NCI-H446 (cell line): Measurements from ENCODE around the gene ZSWIM6.
"Not testable (repeated sequence)": the region's sequence is repeated elsewhere in the genome, so short reads cannot be mapped to it uniquely, and the experiment has no call there.

Experiments
- DNase-seq, 2 experiments: peaks; one replicate each; lab custom pipeline; 2025; lab: John Stamatoyannopoulos, UW

ZSWIM6 gene

DNA sequence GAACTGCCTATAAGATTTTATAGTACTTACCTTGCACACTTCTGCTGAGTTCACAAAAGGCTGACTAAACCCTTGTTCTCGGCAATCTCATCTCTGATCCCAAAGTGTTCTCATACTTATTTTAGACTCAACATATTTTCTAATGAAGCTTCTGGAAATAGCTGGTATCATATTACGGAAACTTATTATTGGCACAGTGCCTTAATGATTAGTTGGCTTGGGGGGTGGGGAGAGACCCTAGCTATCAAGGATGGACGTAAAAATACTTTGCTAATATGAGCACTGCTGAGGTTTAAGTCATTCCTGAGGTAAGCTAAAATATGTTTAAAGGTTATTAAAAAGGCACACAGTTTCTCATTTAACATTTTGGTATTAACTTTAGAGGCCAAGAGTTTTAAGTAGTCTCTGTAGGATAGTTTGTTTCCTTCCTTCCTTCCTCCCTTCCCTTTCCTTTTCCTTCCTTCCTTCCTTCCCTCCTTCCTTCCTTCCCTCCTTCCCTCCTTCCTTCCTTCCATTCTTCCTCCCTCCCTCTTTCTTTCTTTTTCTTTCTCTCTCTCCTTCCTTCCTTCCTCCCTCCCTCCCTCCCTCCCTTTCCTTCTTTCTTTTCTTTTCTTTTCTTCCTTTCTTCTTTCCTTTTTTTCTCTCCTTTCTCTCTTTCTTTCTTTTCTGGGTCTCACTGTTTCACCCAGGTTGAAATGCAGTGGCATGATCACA lies 31.5 kb downstream of the ZSWIM6 start:
- no peak for DNase-seq

GRCh38 chr5:61366497-61367240 lies 34.6 kb downstream of the ZSWIM6 start:
- DNase-seq = peak in 1 of 2 experiments; percentile 5

- DNase-seq = no peak
These were observed 38.4 kb downstream of the ZSWIM6 start for GRCh38 chr5:61370506-61370905.

DNA sequence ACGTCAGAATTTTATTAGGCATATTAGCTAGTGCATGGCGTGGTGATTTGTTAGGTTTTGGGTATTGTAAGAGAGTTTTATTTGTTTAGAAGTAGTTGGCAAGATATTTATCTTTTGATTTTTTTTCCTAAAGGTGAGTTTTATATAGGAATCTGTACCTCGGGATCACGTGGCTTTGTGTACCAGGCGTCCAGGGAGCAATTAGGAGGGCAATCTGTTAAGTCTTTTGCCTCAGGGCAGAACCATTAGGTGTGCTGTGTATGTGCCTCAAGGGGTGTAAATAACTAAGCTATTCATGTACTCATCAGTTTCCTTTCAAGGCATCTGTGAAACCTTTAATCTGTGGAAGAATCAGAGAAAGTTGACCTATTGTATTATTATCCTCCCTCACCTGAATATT lies 39.4 kb downstream of the ZSWIM6 start:
- no peak for DNase-seq

GRCh38 chr5:61379677-61380076 lies 47.6 kb downstream of the ZSWIM6 start:
- DNase-seq = no peak

GRCh38 chr5:61381968-61382367 lies 49.9 kb downstream of the ZSWIM6 start:
- DNase-seq = no peak

DNA sequence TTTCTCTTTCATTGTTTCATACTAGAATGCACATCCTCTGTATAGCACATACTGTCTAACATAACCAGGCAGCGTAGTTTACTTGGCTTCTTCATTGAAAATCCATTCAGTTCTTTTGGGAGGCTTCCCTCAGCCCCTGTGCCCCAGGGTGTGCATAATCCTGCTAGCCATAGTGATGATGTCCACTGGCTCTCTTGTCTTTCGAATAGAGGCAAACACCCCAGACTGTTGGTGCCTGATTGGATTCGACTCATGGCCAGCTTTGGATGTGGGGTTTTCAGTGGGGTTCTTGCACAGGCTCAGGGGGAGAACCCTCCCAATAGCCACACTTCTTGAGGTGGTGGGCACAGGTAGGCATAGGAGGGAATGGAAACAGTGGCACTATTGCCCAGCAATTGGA lies 53.6 kb downstream of the ZSWIM6 start:
- no peak for DNase-seq

DNA sequence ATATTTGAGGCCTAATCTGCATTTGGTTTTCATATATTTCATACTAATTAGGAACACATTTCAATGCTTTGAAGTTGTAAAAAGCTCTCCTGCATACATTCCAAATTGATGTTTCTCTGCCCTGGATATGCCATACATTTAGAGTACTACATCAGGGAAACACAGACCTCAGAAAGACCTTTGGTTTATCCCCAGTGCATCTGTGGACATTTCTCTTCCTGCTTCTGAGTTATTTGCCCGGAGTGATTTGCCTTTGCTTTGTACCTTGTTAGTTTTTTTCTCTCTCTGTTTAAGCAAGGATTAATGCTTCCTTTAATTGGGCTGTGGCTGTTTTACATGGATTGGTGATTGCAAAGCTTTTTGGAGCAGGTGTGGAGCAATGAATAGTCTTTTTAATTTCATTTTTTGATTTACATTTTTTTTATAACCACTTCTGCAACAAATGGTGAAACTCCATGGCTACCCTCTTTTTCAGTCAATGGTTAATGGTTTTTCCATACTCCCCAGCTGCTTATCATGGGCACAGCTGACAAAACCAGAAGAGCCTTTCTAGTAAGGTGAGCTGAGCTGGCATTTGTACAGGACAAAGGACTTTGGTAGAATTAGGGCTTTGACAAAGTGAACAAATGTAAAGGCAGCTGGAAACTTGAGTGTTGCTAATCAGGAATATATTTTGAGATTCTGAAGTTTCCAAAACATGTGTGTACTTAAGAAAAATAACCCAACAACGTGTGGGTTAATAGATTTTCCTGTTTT lies 54.2 kb downstream of the ZSWIM6 start:
- no peak for DNase-seq

GRCh38 chr5:61389609-61390008 lies 57.6 kb downstream of the ZSWIM6 start:
- DNase-seq = no peak

DNA sequence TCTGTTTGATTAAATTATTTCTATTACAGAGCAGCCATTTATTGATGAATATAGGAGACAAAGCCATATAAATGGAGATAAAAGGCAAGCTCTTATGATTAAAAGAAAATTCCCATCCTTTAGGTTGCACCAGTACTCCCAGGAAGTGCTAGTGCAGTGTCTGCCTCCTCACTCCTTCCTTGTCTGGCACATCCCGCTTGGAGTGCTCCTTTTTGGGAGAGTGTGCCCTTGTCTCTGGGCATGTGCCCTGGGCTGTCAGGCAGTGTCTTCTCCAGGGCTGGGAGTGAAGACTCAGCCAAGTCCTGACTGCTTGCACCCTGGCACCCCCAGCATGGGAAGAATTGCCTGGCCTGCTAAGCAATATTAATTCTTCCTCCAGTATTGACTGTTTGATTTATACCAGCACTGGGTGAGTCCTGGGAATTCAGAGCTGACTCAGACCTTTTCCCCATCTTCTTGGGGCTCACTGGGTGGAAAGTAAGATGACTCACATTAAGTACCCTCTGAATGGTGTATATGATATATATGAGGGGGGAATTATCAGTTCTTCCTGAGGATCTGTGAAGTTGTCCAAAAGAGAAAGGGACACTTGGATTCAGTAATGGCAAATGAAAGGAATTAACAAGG lies 62.1 kb downstream of the ZSWIM6 start:
- DNase-seq = no peak

DNA sequence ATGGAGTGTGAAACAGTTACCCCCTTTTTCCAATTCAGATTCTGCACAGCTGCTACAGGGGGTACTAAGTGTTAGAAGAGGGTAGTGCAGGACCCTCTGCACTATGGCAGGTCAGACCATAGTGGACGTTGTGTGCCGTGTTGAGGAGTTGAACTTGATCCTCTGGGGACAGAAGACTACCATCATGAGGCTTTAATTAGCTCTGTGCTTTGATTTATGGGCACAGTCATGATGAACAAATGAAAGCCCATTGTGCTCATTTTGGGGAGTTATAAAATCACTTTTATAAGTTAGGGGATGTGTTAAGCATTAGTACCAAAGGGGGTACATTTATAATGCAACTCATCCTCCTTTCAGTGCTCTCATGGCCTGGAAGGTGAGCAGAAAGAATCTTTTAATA lies 62.7 kb downstream of the ZSWIM6 start:
- DNase-seq = no peak

DNA sequence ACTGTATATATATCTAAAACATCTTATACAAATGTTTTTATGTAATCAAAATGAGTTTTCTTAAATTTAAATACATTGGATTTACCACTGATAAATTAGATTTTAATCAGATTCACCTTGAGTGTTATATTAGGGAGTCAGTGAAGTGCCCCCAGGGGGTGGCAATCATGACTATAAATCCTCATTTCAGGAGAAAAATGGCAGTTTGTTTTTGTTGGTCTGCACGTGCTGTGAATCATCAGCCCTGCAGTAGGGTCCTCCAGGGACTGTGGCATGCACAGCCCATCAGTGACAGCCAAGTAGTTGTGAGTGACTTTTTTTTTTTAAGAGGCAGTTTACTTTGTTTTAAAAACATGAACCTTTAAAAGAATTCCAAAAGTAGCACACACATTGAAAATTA lies 65.2 kb downstream of the ZSWIM6 start:
- peak in 1 of 2 experiments; percentile 12 for DNase-seq

GRCh38 chr5:61397937-61398336 lies 65.9 kb downstream of the ZSWIM6 start:
- DNase-seq = no peak

- no peak for DNase-seq
These were observed 66.4 kb downstream of the ZSWIM6 start for GRCh38 chr5:61398440-61398839.

DNA sequence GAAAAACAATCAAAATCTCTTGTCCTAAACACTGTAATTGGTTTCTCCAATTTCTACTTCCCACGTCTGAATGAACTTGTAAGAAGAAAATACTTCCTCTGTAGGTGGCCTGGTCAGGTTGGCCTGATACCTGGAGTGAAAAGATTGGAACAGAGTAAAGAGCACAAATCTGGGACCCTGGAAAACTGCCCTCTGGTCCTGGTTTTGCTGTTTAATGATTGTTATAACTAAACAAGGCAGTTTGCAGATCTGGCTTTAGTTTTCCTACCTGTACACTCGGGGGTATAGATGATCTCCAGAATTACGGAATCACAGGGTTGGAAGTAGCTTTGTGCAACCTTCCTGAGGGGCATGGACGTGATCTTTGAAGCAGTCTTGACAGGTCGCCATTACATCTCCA lies 67.6 kb downstream of the ZSWIM6 start:
- DNase-seq = no peak

- DNase-seq = no peak
These were observed 69.7 kb downstream of the ZSWIM6 start for GRCh38 chr5:61401726-61402125.

GRCh38 chr5:61402244-61402823 lies 70.3 kb downstream of the ZSWIM6 start:
- DNase-seq = no peak

- DNase-seq = no peak
These were observed 71.2 kb downstream of the ZSWIM6 start for GRCh38 chr5:61402970-61403900.

- DNase-seq = no peak
These were observed 73.6 kb downstream of the ZSWIM6 start for GRCh38 chr5:61405511-61406295.

DNA sequence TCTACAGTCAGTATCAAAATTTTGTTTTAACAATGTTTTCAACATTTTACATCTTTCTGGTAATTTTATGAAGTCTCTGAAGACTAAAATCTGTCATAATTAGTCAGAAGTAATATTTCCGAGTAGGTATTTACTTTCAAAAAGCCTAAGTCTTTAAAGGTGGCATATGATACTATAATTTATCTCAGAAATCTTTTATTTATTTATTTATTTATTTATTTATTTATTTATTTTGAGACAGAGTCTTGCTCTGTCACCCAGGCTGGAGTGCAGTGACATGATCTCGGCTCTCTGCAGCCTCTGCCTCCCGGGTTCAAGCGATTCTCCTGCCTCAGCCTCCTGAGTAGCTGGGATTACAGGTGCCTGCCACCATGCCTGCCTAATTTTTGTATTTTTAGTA lies 74.4 kb downstream of the ZSWIM6 start:
- DNase-seq = not testable (repeated sequence)
